ENCODE measurements around the gene CDK18.
"Not testable (repeated sequence)": the region's sequence is repeated elsewhere in the genome, so short reads cannot be mapped to it uniquely, and the experiment has no call there.

The CDK18 gene

DNA sequence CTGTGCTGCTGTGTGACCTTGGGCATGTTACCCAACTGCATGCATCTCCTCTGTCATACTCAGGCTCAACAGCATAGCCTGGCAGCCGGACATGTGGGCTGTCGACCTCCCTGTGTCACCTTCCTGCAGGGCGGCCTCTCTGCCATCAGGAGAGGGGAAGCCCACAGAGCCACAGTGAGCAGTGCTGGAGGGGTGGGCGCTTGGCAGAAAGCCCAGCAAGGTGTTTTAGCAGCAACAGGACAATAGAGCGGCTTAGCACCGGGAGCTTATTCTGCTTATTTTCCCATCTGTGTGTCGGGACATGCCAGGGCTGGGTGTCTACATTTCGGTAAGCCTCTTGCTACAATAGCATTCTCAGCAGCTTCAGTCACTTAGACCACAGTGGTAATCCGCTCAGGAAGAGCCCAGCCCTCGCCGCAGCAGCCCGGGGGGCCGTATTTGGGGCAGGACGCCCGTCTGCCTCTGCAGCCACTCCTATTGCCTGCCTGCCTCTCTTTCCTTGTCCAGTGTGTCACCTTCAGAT, 22.8 kb upstream of the CDK18 start:
- DNase-seq = peak; percentile 13

DNA sequence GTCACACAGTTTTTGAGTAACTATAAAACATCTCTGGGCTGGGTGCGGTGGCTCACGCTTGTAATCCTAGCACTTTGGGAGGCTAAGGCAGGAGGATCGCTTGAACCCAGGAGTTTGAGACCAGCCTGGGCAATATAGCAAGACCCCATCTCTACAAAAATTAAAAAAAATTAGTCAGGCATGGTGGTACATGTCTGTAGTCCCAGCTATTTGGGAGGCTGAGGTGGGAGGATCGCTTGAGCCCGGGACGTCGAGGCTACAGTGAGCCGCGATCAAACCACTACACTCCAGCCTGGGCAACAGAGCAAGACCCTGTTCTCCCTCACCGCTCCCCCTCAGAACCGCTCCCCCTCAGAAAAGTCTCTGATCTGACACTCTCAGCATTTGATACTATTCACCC, 21.9 kb upstream of the CDK18 start:
- DNase-seq = not testable (repeated sequence)

DNA sequence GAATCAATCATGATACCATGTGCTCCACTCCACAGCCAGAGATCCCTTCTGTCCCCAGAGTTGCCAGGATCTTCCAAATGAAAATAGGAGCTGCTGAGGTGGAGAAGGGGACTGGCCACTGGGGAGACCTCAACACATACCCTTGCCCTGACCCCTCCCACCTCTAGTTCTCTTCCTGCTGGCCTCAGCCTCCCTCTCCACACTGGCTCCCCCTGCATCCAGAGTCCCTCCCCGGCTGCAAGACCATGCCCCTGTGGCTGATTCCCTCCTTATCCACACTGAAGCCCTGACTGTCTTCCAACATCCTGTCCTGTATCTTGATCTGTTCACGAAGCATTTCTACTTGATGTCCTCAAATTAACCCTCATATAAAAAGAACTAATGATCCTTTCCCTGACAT, 21.1 kb upstream of the CDK18 start:
- DNase-seq = no peak

DNA sequence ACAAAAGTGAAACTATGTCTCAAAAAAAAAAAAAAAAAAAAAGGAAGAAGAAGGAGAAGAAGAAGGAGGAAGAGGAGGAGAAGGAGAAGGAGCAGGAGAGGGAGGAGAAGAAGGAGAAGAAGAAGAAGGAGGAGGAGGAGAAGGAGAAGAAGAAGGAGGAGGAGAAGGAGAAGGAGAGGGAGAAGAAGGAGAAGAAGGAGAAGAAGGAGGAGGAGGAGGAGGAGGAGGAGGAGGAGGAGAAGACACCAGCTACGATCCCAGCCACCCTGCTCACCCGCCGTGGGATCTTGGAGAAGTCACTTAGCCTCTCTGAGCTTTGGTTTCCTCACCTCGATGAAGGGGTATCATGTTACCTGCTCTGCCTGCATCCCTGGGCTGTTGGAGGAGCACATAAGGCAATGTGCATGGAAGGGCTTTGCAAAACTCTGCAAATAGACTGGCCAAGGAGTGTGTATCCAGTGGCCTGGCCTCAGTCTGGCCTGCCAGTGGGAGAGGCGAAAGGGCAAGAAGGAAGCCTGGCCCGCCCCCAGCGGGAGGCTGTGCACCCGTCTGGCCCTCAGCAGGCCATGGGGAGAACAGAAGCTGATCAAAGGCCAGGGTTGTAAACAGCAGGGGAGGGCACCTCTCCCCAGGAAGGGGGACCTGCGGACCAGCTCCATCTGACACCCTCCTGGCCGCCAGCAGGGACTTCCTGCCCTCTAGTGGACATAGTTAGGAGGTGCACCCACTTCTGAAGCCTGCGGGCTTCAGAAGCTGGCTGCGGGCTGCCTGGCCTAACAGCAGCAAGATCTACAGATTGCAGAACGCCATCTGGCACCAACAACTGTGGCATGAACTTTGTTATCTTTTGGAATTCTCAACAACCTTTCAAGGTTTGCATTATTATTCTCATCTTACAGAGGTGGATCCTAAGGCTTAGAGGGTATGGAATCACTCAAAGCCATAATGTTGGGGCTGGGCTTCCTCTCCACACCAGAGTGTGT, 19.2 kb upstream of the CDK18 start:
- DNase-seq = peak; percentile 80

DNA sequence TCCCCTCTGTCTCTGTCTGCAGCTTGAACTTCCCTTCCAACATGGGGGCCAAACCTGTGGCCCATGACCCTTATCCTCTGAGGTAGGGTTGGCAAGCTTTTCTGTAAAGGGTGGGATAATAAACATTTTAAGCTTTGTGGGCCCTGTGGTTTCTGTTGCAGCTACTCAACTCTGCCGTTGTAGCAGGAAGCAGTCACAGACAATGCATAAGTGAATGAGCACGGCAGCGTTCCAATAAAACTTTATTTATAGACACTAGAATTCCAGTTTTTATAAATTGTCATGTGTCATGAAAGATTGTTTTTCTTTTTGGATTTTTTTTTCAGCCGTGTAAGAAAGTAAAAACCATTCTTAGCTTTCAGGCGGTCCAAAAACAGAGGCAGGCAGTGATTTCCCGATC, 18.2 kb upstream of the CDK18 start:
- DNase-seq = no peak

DNA sequence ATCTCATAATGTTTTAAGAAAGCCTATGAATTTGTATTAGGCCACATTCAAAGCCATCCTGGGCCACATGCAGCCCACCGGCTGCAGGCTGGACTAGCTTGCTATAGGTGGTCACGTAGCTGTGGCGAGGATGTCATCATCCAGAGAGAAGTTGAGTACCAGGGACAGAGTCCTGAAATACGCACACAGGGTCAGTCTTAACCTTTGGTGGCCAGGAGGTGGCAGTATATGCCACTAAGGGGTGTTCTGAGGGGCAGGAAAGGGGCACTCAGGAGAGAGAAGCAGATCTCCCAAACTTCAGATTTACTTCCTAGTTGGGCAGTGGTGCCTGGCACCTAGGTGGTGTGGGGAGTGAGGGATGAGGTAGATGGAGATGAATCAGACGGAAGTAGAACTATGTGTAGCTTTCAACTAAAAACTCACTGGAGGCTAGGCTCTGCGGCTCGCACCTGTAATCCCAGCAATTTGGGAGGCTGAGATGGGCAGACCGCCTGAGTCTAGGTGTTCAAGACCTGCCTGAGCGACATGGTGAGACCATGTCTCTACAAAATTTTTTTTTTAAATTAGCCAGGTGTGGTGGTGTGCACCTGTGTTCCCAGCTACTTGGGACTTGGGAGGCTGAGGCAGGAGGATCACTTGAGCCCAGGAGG, 16.3 kb upstream of the CDK18 start:
- peak; percentile 58 for DNase-seq

DNA sequence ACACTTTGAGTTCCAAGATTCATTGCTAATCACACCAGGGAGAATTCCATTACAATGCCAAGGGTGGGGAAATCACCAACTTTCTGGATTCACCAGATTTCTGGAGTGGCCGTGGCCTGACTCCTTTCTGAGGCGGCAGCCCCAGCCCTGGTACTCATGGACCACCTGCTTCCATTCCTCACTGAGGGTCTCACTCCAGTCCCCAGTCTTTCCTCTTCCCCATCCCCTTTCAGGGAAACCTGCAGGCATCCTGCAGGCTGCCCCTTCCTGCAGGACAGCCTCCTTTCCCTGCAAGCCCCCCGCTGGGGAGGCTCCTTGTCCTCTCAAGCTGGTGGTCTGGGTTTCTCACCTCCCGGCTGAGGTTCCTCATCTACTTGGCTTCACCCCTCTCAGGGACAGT, 12.7 kb upstream of the CDK18 start:
- no peak for DNase-seq

DNA sequence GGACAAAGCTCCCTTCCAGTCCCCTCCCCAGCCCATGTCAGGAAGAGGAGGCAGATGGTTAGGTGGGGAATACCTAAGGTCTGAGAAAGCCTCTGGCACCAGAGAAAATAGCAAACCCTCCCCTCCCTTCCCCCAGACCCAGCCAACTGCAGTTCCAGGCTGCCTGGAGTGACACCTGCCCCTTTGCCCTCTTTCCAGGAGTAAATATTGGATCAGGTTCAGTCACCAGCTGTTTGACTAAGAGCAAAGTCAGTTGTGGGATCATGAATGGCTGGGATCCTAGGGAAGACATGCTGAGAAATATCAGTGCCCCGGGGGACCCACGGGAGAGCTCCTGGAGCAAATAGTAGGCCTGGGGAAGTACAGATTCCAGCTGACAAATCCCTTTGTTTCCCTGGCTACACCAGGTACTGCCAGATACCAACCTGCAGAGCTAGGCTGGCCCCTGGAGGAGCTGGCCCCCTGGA, 12.2 kb upstream of the CDK18 start:
- no peak for DNase-seq

DNA sequence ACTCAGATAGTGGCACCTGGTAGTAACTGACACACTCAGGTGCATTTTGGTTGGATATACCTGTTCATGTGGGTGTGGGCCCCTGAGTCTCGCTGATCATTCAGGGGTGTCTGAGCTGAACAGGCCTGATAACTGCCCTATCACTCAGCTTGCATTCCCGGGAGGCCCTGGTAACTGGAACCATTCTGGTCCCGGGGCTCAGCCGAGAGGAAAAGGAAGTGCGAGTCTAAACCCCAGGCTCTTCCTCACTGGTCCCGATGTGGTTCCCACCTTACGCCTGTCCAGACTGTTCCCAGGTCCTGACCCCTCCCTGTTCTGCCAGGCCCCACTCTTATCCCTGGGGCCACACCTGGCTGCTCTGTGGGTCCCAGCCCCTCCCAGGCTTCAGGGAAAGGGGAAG, 11.7 kb upstream of the CDK18 start:
- no peak for DNase-seq

DNA sequence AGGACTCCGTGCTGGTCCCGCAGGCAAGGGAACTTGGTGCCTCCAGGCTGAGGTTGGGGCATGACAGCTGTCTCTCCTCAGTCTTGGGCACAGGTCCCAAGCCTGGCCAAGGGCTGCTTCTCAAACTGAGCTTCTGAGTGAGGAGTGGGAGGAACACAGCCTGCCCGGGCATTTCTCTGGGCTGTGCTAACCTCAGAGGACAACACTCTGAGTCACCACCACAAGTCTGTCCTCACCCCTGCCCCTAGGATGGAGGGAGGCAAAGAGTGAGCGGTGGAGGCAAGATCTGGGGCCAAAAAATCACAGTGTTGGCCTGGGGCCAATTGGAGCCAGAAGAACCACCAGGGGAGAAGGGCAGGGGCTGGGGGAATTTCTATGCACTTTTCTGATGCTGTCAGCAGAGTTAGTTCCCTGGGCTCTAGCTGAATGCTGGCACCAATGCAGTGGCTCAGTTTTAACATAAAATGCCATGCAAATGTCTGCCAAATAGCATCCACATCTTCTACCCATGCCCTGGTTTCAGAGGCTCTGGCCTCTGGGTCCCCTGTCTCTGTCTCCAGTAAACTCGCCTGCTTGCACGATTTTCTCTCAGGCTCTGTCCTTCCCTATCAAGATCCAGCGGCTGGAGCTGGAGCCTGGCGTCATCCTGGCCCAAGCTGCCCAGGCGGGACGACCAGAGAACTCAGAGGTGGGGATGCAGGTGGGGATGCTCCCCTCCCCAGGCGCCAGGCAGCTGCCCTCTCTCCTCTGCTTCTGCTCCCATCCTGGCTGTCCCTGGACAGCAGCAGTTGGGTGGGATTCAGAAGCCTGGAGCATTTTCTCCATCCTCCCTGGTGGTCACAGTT, 11.0 kb upstream of the CDK18 start:
- DNase-seq = no peak

DNA sequence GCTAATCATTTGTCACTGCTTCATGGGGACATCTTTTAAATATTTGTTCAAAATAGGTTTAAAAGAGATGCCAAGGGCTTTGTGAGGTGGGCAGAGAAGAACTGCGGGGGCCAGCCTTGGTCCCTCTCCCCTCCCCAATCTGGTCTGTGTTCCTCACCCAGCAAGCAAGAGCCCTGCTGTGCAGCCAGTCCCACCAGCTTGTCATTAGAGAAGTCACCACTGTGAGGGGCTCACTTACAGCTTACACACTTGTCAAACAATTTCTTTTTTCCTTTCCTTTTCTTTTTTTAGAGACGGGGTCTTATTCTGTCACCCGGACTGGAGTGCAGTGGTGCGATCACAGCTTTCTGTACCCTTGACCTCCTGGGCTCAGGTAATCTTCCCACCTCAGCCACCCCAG, 10.4 kb upstream of the CDK18 start:
- DNase-seq = no peak

DNA sequence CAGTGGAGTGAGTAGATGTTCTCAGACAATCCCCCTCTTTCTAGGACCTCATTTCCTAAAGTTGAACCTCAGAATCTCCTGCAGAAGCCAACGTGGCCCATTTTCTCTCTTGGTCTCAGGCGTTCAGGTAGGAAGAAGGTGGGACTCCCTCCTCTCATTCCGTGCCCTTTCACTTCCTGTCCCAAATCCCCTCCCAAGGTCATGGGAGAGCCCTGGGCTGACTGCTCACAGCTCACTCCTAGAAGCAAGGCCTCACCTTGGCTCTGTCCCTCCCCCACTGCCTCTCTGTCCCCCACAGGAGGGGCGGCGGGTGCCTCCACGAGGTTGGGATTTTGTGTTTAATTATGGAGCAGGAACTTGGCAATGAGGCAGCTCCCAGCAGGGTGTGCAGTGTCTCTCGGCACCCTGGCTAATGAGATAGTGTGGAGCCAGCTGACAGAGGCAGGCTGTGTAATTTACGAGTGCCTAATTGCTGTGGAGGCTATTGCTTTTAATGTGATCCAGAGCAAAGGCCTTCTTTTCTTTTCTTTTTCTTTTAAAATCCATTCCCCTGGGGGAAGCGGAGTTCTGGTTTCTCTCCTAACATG, 9.1 kb upstream of the CDK18 start:
- DNase-seq = no peak

DNA sequence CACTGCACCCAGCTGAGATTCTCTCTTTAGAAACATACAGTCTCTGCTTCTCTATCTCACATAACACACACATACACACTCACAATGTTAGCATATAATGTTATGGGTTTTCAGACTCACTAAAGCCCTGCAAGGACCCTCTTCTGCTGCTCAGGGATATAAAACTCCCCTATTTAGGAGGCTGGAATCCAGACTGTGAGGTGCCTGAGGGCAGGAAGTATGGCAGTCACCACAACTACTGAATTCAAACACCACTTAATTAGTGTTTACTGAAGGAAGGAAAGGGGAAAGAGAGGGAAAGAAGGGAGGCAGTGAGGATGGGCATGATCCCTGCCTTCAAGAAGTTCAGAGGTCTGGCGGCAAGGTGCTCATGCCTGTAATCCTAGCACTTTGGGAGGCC, 7.8 kb upstream of the CDK18 start:
- no peak for DNase-seq

DNA sequence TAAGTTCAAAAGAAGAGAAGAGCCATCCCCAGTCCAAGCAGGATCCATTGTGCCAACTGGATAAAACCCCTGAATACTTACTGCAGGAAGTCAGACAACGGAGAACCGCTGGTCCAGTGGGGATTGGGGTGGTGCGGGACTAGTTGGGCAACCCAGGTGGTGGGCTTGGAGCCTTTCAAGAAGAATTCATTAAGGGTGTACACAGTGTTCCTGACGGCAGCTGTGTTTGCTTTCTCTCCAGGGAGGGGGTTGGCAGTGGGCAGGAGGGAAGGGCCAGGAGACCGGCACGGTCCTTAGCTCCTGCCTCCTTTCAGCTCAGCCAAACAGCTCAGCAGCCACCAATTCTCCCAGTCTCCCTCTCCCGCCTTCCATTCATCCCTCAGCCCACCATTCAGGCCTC, 7.1 kb upstream of the CDK18 start:
- no peak for DNase-seq

DNA sequence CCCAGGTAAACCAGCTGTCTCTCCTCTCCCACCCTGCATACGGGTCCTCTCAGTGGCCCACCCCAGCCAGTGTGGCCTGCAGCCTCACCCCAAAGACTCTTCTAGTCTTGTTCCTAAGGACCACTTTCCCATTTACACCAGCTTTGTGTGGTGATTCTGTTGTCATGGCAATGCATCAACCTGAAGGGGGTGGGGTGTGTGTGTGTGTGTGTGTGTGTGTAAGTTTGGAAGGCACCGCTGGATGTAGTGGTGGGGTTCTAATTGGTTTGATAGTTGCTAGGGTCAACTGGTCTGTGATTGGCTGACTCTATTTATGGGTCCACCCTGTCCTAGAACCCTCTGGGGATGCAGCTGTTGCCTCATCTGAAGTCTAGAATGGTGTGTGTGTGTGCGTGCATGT, 4.7 kb upstream of the CDK18 start:
- no peak for DNase-seq

DNA sequence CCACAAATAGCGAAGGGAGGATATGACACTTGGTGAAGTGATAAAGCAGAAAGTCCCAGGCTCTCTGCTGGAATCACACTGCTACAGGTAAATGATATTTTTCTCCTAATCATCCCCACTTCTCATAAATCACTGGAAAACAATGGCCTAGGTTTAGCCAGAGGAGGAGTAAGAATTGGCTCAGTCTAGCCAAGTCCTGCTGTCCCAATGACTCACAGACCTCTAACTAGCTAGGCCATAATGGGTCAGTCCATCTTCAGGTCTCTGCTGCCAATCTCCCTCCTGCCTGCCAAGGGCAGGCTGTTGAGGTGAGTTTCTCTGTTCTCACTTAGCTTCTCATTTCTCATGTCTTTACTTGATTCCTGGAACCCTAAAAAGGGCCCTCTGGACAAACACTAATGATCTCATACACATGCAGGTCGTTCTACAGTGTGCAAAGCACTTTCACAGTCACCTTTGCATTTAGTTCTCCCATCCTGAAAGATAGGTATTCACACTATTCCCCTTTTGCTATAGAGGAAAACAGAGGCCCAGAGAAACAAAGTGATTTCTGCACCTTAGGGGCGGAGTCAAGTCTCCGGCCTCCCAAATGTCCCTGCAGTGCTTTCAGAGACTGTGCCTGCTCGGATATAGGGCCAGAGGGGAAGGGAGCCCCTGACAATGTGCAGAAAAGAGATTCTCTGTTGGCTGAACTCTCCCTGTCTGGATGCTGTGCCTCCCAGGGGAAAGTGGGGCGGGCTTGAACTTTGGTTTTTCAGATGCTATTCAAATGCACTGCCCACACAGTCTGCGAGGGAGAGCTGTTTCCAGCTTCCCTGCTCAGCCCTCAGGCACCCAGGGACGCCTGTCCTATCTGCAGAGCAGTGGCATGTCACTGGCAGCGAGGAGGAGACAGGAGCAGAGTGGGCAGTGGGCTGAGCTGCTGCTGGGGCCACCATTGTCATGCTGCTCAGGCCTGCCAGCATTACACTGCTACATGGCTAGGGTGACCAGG, 3.9 kb upstream of the CDK18 start:
- no peak for DNase-seq

DNA sequence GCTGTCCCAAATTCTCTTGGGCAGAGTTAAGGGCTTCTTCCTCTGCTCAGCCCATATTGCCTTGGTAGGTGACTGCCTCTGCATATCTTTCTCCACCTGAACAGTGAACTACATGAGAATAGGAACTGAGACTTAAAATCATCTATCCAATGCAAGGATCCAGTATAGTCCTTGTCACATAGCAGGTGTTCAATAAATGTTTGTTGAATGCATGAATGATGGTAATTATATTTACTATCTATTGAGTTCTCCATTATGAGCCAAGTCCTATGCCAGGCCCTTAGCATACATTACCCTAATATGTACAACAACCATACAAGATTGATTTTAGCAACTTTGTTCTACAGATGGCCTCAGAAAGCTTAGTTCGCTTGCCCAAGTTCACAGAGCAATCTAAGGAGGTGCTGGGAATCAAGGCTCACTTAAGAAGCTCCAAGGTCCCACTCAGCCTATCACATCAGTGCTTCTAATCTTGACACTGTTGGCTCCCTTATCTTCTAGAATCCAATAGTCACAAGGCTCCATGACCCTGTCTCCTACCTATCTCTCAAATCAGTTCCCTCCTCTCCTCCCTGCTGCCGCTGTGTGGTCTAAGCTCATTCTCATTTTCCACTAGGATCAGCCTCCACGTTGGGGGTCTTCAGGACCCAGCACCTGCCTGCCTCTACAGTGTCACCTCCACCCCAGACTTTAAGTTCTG, 2.2 kb upstream of the CDK18 start:
- no peak for DNase-seq

DNA sequence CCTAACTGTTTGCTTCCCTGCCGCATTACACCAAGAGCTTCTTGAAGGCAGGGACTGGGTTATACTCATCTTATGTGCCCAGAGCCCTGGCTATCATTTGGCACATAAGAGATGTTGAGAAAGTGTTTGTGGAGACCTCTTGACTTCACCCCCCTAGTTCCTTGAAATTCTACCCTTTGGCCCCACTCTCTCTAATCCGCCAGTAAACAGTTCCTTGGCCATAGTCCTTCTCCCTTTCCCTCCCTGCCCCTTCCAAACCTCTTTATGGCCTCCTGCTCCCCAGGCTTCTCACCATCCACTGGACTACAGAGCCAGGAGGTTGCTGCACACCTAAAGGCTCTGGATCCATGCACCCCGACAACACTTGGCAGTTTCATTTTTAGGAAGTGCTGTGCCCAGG, 1.5 kb upstream of the CDK18 start:
- DNase-seq = no peak

DNA sequence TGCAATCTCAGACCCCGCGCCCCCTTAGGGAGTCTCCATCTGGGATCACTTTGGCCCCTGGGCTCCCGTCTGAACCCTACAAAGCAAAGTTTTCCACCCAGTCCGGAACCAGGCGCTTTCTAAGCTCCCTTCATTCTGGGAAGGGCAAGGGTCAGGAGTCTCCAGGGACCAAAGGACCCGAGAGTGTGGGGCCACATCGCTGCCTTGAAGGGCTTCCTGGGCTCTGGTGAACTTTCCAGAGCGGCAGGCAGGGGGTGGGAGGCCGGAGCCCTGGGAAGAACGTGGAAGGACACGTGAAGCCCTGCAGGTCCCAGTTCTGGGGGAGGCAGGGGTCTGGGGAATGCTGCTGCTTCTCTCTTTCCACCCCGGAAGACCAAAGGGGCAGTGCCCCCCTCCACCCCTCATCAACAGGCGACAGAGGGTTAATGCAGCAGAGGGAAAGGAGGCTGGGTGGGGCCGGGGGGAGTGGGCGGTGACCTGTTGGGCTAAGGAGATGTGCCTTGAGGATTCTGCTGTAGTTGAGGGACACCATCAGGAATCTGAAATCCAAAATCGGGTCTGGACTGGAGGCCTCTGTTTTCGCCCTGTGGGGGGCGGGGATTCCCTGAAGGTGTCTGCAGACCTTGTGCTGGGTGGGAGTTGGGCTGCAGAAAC, 734 bp downstream of the CDK18 start:
- DNase-seq = no peak

DNA sequence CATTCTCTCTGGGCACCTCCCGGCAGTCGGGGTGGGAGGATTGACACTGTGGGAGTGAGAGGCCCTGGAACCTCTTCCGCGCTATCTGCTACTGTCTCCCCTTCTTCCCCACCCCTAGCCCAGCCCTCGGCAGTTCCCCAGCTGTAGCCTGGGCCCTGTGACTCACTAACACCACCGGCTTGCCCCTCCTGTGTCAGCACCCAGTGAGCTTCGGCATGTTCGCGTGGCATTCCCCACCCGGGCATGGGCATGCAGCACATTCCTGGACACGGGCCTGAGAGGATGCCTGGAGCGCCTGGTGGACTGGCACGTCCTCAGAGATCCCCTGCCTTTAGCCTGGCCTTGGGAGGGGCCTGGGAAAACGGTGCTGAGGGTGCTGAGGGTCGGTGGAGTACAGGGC, 1.3 kb downstream of the CDK18 start:
- no peak for DNase-seq

Measured in CD4-positive, alpha-beta T cell treated with Interleukin-17A for 1 hour (primary cell).